ENCODE measurements around the gene TNIK.
"Not testable (repeated sequence)": the region's sequence is repeated elsewhere in the genome, so short reads cannot be mapped to it uniquely, and the experiment has no call there.

TNIK gene

DNA sequence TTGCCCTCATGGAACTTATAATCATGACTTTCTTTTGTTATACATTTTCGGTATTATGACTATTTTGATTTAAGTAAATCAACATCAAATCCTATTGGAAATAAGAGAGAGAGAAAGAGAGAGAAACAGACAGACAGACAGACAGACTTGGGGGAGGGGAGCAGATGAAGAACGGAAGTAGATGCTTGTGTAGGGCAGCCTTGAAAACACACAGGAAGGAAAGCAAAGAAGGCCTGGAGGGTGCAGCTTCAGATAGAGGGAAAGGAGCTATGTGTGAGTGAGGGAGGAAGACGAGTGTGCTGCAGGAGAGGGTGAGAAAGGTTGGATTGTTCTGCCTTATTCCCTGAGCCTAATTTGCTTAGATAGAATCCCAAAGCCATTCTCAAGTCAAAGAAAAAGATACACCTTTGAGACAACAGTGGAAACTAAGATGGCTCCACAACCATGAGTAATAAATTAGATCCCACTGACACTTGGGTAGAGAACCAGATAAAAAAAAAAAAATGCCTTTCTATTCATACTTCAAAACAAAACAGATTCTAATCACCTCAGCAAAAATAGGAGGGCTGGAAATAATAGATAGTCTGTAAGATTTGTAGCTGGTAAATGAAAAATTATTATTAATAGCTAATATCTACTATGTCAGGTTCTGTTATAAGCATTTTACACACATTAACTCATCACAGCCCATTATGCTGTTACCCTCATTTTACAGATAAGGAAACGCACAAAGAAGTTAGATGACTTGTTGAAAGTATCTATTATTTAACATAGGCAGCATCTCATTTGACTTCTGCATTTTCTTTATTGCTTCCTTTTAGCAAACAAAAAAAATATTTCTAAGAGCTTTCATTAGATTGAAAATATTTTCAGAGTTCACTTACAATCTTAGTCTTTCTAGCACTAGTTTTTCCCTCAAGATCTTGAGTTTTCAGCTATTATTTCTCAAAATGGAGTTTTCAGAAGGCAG is 214.1 kb downstream of the TNIK start:
- no peak for DNase-seq

DNA sequence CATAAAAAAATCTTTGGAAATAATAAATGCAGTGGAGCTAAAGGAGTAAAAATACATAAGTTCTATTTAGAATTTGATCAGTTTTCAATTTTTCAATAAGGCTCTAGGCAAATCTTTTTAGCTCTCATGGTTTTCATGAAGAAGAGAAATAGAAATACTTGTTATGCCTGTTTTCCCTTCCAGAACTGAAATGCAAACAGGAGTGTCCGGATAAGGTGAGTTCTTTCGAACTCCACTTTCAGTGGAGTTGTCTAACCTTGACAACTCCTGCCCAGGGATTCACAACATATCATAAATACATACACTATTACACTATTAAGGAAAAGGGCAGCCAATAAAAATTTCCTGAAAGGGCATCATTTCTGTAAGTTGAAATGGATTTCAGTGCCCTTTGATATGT is 217.3 kb downstream of the TNIK start:
- DNase-seq = no peak

- no peak for DNase-seq
Measured at GRCh38 chr3:171242170-171242569, 218.0 kb downstream of the TNIK start.

DNA sequence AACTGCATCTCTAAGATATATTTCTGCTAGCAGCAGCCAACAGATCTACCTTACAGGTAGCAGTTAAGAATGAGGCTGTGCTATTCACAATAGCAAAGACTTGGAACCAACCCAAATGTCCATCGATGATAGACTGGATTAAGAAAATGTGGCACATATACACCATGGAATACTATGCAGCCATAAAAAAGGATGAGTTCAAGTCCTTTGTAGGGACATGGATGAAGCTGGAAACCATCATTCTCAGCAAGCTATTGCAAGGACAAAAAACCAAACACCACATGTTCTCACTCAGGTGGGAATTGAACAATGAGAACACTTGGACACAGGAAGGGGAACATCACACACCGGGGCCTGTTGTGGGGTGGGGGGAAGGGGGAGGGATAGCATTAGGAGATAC is 218.6 kb downstream of the TNIK start:
- DNase-seq = not testable (repeated sequence)

GRCh38 chr3:171240504-171240835 is 219.7 kb downstream of the TNIK start:
- no peak for DNase-seq

DNA sequence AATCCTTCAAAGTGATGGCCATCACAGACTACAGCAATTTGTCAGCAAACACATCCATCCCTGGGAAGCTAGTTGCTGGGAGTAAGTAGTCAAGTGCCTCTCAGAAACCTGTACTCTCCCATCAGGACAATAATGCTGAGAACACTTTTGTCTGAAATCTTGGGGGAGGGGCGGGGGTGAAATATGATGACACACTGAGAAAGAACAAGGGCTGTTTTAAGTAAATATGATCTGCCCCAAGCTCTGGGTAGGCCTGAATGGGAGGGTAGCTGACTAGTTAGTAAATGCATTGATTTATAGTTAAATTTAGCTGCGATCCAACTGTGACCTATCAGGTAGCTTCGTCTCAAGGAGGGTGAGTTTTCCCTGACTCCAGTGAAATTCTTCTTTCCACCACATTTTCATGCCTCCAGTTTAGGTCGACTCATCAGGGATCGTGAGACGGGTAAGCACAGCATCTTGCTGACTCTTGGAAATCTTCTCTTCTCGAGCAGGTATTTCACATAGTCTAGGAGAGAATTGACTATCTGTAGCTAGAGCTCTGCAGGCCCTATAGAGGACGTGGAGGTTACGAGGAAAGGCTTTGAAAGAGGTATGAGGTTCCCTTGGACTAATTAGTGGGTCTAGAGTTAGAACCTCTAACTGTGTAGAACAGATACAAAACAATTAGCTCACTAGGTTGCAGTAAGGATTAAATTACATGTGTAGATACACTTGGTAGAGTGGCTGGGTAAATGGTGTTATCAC is 220.3 kb downstream of the TNIK start:
- no peak for DNase-seq

DNA sequence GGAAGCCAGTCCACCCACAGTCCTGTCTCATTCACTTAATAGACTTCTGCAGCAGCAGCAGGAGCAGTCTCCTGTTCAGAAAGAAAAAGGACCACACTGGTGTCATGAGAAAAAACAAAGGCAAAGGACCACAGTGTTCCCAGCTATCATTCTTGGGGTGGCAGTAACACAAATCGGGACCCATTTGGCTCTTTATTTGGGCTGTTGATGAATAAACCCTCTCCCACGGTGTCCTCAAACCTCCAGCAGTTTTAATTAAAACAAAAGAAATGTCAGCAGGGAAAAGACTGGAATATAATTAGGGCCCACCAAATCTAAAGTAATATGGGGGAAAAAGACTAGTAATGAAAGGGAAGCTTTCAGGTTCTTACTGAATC is 223.2 kb downstream of the TNIK start:
- no peak for DNase-seq

- no peak for DNase-seq
Measured at GRCh38 chr3:171236265-171237008, 223.8 kb downstream of the TNIK start.

DNA sequence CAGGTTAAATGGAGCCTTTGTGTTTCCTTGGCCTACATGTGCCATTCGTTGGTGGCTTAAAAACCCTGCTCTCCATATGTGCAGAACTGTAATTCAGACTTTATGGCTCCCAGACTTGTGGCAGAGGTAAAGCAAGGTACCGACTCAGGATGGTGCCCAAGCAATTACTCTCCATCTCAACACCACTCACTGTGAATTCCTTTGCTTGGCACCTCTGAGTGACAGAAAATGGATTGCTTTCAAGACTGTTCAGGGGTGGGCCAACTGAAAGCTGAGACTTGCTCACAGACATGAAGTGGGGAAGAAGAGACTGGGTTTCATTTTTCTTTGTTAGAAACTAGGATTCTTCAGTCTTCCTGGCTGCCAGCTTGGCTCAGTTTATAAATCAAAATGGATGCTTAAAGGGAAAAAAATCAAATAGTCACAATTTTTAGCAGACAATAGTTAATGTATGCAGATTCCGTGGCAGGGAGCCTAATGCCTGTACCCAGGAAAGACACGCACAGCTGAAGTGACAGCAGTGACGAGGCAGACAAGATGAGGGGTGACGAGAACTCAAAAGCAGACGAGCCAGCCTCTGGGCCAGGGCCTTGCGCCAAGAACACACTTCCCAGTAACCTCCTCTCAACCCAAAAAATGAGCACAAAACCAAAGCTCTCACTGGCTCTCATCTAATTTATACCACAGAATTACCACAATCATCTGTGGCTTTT is 225.8 kb downstream of the TNIK start:
- no peak for DNase-seq

DNA sequence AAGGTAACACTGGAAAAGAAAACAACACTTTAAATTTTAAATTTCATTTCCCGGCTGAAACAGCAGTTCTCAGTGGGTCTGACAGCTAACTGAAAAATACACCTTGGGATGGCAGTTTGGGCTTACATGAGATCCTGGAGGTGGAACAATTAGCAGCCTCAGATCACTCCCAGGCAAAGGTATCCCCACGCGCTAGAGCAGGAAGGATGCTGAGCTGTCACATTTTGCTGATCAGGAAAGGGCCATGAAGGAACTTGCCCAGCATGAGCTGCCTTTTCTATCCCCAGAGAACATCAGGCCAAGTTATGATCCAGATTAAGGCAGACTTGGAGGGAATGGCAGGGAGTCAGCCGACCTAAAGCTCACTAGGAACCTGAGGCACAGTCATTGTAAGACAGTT is 228.8 kb downstream of the TNIK start:
- no peak for DNase-seq

DNA sequence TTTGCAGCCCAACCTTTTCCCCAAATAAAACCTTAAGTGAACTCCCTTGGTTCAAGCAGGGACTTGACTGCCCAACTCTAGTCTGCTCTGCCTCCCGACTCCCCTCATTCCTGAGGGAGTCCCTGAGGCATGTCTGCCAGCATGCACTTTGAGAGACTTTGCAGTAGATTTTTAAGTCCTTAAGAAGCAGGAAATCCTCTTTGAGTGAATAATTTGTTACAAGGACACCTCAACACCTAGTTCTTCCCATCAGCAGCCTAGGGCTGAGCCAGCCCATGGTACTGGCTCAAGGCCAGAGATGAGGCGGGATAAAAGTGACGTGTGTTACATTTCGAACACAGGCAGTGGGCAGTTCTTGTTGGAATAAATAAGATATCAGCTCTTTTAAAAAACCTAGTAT is 229.3 kb downstream of the TNIK start:
- no peak for DNase-seq

DNA sequence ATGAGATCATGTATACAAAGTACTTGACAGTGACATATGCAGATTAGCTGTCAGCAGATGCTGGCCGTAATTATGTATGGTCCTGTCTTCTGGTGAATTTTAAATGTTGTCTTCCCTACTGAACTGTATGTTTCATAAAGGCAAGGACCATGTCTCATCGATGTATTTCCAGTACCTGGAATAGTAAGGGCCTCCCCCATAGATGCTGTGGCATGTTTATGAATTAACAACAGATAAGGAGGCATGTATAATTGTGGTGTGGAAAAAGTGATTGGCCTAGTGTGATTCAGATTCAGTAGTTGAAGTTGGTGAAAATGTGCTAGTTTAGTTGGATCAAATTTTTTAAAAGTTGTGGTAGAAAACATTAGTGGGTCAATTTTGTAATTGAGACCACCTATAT is 231.0 kb downstream of the TNIK start:
- DNase-seq = no peak

DNA sequence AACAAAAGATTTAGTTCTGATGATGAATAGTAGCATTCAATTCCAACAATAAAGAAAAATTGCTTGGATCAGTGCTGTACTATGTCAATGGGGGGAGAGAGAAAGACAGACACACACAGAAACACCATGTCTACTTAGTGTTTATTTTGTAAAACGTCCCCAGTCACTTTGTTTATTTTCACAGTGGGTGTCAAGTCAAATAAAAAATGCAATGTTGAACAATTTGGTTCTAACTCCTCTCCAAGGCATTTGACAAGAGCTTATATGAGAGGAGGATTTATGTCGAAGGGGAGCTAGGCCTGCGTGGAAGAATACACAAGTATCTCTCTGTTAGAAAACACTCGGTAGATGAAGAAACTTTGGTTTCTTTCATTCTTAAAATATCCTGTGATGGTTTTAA is 232.0 kb downstream of the TNIK start:
- no peak for DNase-seq

GRCh38 chr3:171227828-171228227 is 232.4 kb downstream of the TNIK start:
- DNase-seq = no peak

GRCh38 chr3:171227359-171227758 is 232.8 kb downstream of the TNIK start:
- no peak for DNase-seq

- no peak for DNase-seq
Measured at GRCh38 chr3:171226794-171227193, 233.4 kb downstream of the TNIK start.

GRCh38 chr3:171225708-171226107 is 234.5 kb downstream of the TNIK start:
- no peak for DNase-seq

- no peak for DNase-seq
Measured at GRCh38 chr3:171225165-171225564, 235.0 kb downstream of the TNIK start.

DNA sequence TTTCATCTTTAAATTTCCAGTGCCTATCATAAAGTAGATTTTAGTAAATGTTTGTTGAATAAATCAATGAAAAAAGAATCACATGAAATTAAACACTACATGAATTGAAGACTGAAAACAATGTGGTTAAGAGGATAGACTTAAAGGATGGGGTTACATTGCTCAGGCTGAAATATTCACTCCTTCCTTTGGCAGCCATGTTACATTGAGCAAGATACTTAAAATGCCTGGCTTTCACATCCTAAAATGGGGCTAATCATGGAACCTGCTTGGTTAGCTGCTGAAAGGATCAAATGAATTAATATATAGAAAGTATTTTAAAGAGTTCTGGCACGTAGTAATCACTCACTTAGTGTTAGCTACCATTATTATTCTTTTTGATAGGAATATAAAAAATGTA is 236.8 kb downstream of the TNIK start:
- no peak for DNase-seq

GRCh38 chr3:171222995-171223394 is 237.2 kb downstream of the TNIK start:
- DNase-seq = no peak

DNA sequence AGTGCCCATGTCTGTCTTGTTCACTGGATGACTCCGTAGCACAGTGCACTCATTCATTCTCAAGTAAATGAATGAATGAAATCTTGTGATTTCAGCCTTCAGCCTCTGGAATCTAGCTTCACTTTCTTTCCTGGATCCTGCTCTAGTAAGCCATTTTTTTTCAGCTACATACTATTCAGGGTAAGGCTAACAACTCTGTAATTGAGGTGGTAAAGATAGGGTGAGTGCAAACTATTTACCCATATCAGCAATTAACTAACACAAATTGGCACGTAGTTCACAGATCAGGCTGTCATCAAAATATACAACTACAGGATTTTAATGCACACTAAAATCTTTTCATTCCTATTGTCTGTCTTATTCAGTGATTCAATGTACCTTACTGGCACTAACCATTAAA is 238.6 kb downstream of the TNIK start:
- DNase-seq = no peak

GRCh38 chr3:171221104-171221503 is 239.1 kb downstream of the TNIK start:
- no peak for DNase-seq

- DNase-seq = no peak
Measured at GRCh38 chr3:171219258-171219657, 240.9 kb downstream of the TNIK start.
